Neural cell (in vitro differentiated cells): Measurements from ENCODE around the gene FEM1B. TPM values are rescaled to one million over a fixed set of nuclear protein-coding genes. Genes with fewer than 3 reads are reported as not detected.

ENCODE experiments used
- H2AFZ ChIP-seq: fragments of 200-600, 300-800 bp; sonication (generic), shearing (Covaris generic); 2 replicates; pipeline ENCODE4 v1.6.0; 2014; ENCODE audit warnings: low read depth, mild to moderate bottlenecking, antibody characterized with exemption, low read length, moderate library complexity
- H3F3A ChIP-seq: fragments of 200-600 bp; shearing (Covaris generic); 2 replicates; pipeline ENCODE4 v1.6.1; 2016; ENCODE audit warnings: mild to moderate bottlenecking, moderate library complexity, mixed read lengths, antibody characterized with exemption, low read length; ENCODE audit not compliant: insufficient read depth, poor library complexity, severe bottlenecking
- H3K27ac ChIP-seq: fragments of 200-600, 300-800 bp; sonication (generic), shearing (Covaris generic); 2 replicates; pipeline ENCODE4 v1.5.1; 2014; ENCODE audit warnings: mild to moderate bottlenecking, low read length, moderate library complexity
- H3K27me3 ChIP-seq: fragments of 300-800, 200-600 bp; sonication (generic), shearing (Covaris generic); 2 replicates; pipeline ENCODE4 v1.6.0; 2014; ENCODE audit warnings: mild to moderate bottlenecking, low read depth, low read length, moderate library complexity; ENCODE audit not compliant: insufficient read depth
- H3K36me3 ChIP-seq: fragments of 300-800, 200-600 bp; sonication (generic), shearing (Covaris generic); 2 replicates; pipeline ENCODE4 v1.5.1; 2014; ENCODE audit warnings: mild to moderate bottlenecking, antibody characterized with exemption, low read length, moderate library complexity; ENCODE audit not compliant: insufficient read depth
- H3K4me2 ChIP-seq: fragments of 300-800, 200-600 bp; sonication (generic), shearing (Covaris generic); 2 replicates; pipeline ENCODE4 v1.6.0; 2014; ENCODE audit warnings: mild to moderate bottlenecking, low read length
- H3K4me3 ChIP-seq: fragments of 300-800, 200-600 bp; sonication (generic), shearing (Covaris generic); 2 replicates; pipeline ENCODE4 v1.5.1; 2014; ENCODE audit warnings: mild to moderate bottlenecking, low read length, moderate library complexity
- H3K79me2 ChIP-seq: fragments of 200-600 bp; shearing (Covaris generic); replicated peaks from 2 replicates; pipeline ENCODE4 v1.6.0; 2014; ENCODE audit warnings: mild to moderate bottlenecking, low read length, moderate library complexity; ENCODE audit not compliant: insufficient read depth
- H3K9ac ChIP-seq: fragments of 300-800, 200-600 bp; sonication (generic), shearing (Covaris generic); 2 replicates; pipeline ENCODE4 v1.6.1; 2016; ENCODE audit warnings: mild to moderate bottlenecking, low read length, mixed read lengths
- H3K9me2 ChIP-seq: fragments of 200-600 bp; shearing (Covaris generic); 2 replicates; pipeline ENCODE4 v1.6.1; 2016; ENCODE audit warnings: mild to moderate bottlenecking, low read length, mixed read lengths; ENCODE audit not compliant: insufficient read depth
- H3K9me3 ChIP-seq: fragments of 200-600, 300-800 bp; sonication (generic), shearing (Covaris generic); 2 replicates; pipeline ENCODE4 v1.6.1; 2016; ENCODE audit warnings: mild to moderate bottlenecking, mixed run types, low read length, moderate library complexity, mixed read lengths
- H4K20me1 ChIP-seq: fragments of 200-600 bp; shearing (Covaris generic); 2 replicates; pipeline ENCODE4 v1.6.1; 2016; ENCODE audit warnings: mild to moderate bottlenecking, mixed run types; ENCODE audit not compliant: insufficient read depth
- EP300 ChIP-seq: fragments of 450-650 bp; conservative IDR thresholded peaks from 2 replicates; pipeline ENCODE4 v1.6.1; 2014; ENCODE audit warnings: antibody characterized with exemption, mild to moderate bottlenecking, moderate library complexity; ENCODE audit not compliant: poor library complexity, severe bottlenecking
- MXI1 ChIP-seq: fragments of 450-650 bp; conservative IDR thresholded peaks from 2 replicates; pipeline ENCODE4 v1.6.1; 2014; ENCODE audit warnings: antibody characterized with exemption, mild to moderate bottlenecking; ENCODE audit not compliant: poor library complexity, severe bottlenecking
- POLR2AphosphoS5 ChIP-seq: IDR thresholded peaks from 2 replicates; pipeline ENCODE4 v1.6.1; 2012
- RAD21 ChIP-seq: fragments of 450-650 bp; conservative IDR thresholded peaks from 2 replicates; pipeline ENCODE4 v1.6.1; 2014; ENCODE audit warnings: antibody characterized with exemption, mild to moderate bottlenecking, moderate library complexity
- SMC3 ChIP-seq: fragments of 450-650 bp; conservative IDR thresholded peaks from 2 replicates; pipeline ENCODE4 v1.6.1; 2014; ENCODE audit warnings: antibody characterized with exemption, mild to moderate bottlenecking, moderate library complexity; ENCODE audit not compliant: poor library complexity
- TAF1 ChIP-seq: IDR thresholded peaks from 2 replicates; pipeline ENCODE4 v1.6.1; 2012; ENCODE audit warnings: low read depth
- polyA plus RNA-seq: library from polyadenylated mRNA; depleted of rRNA; stranded (reverse); fragments of >200 nt; gene quantifications from 2 replicates; pipeline ENCODE4 v1.2.3, GENCODE V29; 2014
- TF ChIP-seq, protein P1 (sequence below): fragments of 450-650 bp; IDR thresholded peaks from 2 replicates; pipeline ENCODE4 v1.5.1; 2014; ENCODE audit warnings: antibody characterized with exemption, mild to moderate bottlenecking, moderate library complexity; ENCODE audit not compliant: poor library complexity, severe bottlenecking
- TF ChIP-seq, protein P2 (sequence below): IDR thresholded peaks from 2 replicates; pipeline ENCODE4 v1.6.1; 2012; ENCODE audit warnings: borderline replicate concordance

The FEM1B gene
- polyA plus RNA-seq, 1 donor from 2014 or later = 58.0 TPM

DNA sequence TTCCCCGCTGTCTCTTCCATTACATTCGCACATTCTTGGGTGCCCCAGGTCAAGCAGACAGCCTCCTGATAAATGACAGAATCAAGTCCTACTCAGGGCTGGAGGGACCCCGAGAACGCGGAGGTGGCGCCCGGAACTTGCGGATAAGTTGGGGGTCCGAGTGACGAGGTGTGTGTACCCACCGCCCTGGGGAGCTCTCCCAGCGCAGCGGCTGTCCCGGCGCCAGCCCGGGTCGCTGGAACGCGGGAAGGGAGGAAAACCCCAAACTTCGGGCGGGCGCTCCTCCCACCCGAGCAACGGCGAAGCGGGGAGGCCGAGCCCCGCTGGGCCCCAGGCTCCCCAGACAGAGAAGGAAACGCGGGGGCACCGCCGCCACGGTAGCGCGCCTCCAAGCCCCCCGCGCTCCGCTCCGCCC is 48.6 kb upstream of the FEM1B start:
- Histone ChIP-seq H3F3A (no peaks in the 10 kb centered on the region), H3K9me2 (no peaks in the 10 kb centered on the region), H3K27me3 (no peaks in the 10 kb centered on the region), H3K9ac (peak overlapping the region; percentile 72), H3K36me3 (no peaks in the 10 kb centered on the region), H3K4me3 (peak overlapping the region; percentile 85), H3K9me3 (no peaks in the 10 kb centered on the region), H3K79me2 (no peaks in the 10 kb centered on the region), H2AFZ (peak overlapping the region; percentile 27), H3K4me2 (peak overlapping the region; percentile 73), H4K20me1 (no peaks in the 10 kb centered on the region), H3K27ac (no peak overlapping the region)
- TF ChIP-seq, protein P1, sequence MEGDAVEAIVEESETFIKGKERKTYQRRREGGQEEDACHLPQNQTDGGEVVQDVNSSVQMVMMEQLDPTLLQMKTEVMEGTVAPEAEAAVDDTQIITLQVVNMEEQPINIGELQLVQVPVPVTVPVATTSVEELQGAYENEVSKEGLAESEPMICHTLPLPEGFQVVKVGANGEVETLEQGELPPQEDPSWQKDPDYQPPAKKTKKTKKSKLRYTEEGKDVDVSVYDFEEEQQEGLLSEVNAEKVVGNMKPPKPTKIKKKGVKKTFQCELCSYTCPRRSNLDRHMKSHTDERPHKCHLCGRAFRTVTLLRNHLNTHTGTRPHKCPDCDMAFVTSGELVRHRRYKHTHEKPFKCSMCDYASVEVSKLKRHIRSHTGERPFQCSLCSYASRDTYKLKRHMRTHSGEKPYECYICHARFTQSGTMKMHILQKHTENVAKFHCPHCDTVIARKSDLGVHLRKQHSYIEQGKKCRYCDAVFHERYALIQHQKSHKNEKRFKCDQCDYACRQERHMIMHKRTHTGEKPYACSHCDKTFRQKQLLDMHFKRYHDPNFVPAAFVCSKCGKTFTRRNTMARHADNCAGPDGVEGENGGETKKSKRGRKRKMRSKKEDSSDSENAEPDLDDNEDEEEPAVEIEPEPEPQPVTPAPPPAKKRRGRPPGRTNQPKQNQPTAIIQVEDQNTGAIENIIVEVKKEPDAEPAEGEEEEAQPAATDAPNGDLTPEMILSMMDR = no peak
- TF ChIP-seq, protein P2, sequence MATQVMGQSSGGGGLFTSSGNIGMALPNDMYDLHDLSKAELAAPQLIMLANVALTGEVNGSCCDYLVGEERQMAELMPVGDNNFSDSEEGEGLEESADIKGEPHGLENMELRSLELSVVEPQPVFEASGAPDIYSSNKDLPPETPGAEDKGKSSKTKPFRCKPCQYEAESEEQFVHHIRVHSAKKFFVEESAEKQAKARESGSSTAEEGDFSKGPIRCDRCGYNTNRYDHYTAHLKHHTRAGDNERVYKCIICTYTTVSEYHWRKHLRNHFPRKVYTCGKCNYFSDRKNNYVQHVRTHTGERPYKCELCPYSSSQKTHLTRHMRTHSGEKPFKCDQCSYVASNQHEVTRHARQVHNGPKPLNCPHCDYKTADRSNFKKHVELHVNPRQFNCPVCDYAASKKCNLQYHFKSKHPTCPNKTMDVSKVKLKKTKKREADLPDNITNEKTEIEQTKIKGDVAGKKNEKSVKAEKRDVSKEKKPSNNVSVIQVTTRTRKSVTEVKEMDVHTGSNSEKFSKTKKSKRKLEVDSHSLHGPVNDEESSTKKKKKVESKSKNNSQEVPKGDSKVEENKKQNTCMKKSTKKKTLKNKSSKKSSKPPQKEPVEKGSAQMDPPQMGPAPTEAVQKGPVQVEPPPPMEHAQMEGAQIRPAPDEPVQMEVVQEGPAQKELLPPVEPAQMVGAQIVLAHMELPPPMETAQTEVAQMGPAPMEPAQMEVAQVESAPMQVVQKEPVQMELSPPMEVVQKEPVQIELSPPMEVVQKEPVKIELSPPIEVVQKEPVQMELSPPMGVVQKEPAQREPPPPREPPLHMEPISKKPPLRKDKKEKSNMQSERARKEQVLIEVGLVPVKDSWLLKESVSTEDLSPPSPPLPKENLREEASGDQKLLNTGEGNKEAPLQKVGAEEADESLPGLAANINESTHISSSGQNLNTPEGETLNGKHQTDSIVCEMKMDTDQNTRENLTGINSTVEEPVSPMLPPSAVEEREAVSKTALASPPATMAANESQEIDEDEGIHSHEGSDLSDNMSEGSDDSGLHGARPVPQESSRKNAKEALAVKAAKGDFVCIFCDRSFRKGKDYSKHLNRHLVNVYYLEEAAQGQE = no peak
- TF ChIP-seq EP300 (no peak), SMC3 (peak; percentile 9)

DNA sequence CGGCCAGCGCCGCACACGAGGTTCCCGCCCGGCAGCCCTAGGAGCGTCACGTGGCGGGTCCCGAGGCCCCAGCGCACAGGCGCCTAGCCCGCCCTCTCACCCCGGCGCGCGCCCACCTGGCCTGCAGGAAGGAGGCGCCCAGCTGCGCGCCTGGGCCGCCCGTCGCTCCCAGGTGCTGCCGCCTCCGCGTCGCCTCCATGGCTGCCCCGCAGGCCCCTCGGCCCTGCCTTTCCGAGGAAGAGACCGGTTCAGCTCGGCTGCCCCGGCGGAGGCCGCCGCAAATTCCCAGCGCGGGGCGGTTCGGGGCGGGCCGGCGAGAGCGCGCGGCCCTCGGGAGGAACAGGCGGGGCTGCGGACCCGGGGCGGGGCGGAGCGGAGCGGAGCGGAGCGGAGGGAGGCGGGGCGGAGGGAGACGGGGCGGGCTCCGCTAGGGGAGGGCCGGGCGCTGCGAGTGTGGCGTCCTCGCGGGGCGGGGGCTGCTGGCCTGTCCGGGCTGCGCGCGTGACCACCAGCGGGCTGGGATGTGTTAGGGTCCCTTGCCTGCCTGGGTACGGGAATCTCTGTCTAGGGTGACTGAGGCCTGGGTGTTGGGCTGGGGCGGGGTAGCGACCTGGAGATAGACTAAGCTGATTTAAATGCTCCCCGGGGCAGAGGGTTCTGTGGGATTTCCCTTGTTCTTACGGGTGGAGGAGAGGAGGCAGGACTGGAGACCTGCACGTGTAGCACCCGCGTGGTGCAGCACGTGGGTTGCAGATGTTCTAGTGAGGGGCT is 48.0 kb upstream of the FEM1B start, which contains the start of gene CLN6:
CLN6 (minus strand) TSS at position 343 of the 771 bp plus-strand sequence; CDS start at position 199, 144 bp downstream.
- Histone ChIP-seq H3K27me3 (no peaks in the 10 kb centered on the region), H3K9me2 (no peaks in the 10 kb centered on the region), H3K36me3 (no peaks in the 10 kb centered on the region), H4K20me1 (no peaks in the 10 kb centered on the region), H3K9ac (peak within 1 kb of the TSS; percentile 72), H3K4me3 (peak within 1 kb of the TSS; percentile 85), H3K27ac (no peak within 1 kb of the TSS), H3K9me3 (no peaks in the 10 kb centered on the region), H3K79me2 (no peaks in the 10 kb centered on the region), H2AFZ (peak within 1 kb of the TSS; percentile 85), H3K4me2 (peak within 1 kb of the TSS; percentile 73), H3F3A (no peaks in the 10 kb centered on the region)
- peak; percentile 96 for TF ChIP-seq MXI1
- TF ChIP-seq POLR2AphosphoS5 = peak; percentile 26
- TF ChIP-seq EP300 = no peak
- TF ChIP-seq TAF1 = no peak
- TF ChIP-seq RAD21 = no peak
